ENCODE measurements around the gene GABBR2.

Gene GABBR2

GRCh38 chr9:98425079-98425478, 283.7 kb downstream of the GABBR2 start:
- H3K4me1 ChIP-seq (ENCODE audit: control insufficient read depth, low read length), result no peaks in the 10 kb centered on the region
- no peak for TF ChIP-seq EZH2phosphoT487 (IDR thresholded peaks at IDR 0.05; ENCODE audit: borderline replicate concordance, low read length)
- no peak for TF ChIP-seq CTCF (IDR thresholded peaks at IDR 0.05; ENCODE audit: low read depth, low read length, poor library complexity, severe bottlenecking)
- no peaks in the 10 kb centered on the region for H3K9me3 ChIP-seq (ENCODE audit: control insufficient read depth, insufficient read depth, low read length)
- H3F3A ChIP-seq (ENCODE audit: control insufficient read depth, insufficient read depth), result no peaks in the 10 kb centered on the region
- H3K36me3 ChIP-seq (ENCODE audit: control insufficient read depth, low read length), result no peaks in the 10 kb centered on the region
- no peaks in the 10 kb centered on the region for H3K9me2 ChIP-seq (replicated peaks; ENCODE audit: control insufficient read depth, low read length)
- H3K79me2 ChIP-seq (ENCODE audit: control insufficient read depth, low read length), result no peaks in the 10 kb centered on the region
- no peak overlapping the region for H3K4me3 ChIP-seq (ENCODE audit: low read length)
- H3K27ac ChIP-seq (ENCODE audit: low read depth, low read length), result no peak overlapping the region
- no peaks in the 10 kb centered on the region for H4K20me1 ChIP-seq (ENCODE audit: control insufficient read depth, insufficient read depth, low read depth, low read length)
- no peak overlapping the region for H3K4me2 ChIP-seq (ENCODE audit: low read length)
- no peaks in the 10 kb centered on the region for H3K27me3 ChIP-seq (ENCODE audit: control insufficient read depth, low read length)

GRCh38 chr9:98419260-98419603, 289.5 kb downstream of the GABBR2 start:
- Histone ChIP-seq H3F3A (ENCODE audit: control insufficient read depth, insufficient read depth) (no peaks in the 10 kb centered on the region), H3K79me2 (ENCODE audit: control insufficient read depth, low read length) (no peaks in the 10 kb centered on the region), H3K9me2 (replicated peaks; ENCODE audit: control insufficient read depth, low read length) (no peaks in the 10 kb centered on the region), H4K20me1 (ENCODE audit: control insufficient read depth, insufficient read depth, low read depth, low read length) (no peaks in the 10 kb centered on the region), H3K4me2 (ENCODE audit: low read length) (no peak overlapping the region), H3K36me3 (ENCODE audit: control insufficient read depth, low read length) (no peaks in the 10 kb centered on the region), H3K4me1 (ENCODE audit: control insufficient read depth, low read length) (no peaks in the 10 kb centered on the region), H3K27me3 (ENCODE audit: control insufficient read depth, low read length) (0 out of 2 replicates have a peak, but pooled peaks cover 2% of the 10 kb centered on the region), H3K27ac (ENCODE audit: low read depth, low read length) (no peak overlapping the region), H3K4me3 (ENCODE audit: low read length) (no peak overlapping the region), H3K9me3 (ENCODE audit: control insufficient read depth, insufficient read depth, low read length) (no peaks in the 10 kb centered on the region)
- TF ChIP-seq CTCF (IDR thresholded peaks at IDR 0.05; ENCODE audit: low read depth, low read length, poor library complexity, severe bottlenecking) (no peak), EZH2phosphoT487 (IDR thresholded peaks at IDR 0.05; ENCODE audit: borderline replicate concordance, low read length) (no peak)

- Histone ChIP-seq H3K4me1 (ENCODE audit: control insufficient read depth, low read length) (no peaks in the 10 kb centered on the region), H3F3A (ENCODE audit: control insufficient read depth, insufficient read depth) (no peaks in the 10 kb centered on the region), H3K4me2 (ENCODE audit: low read length) (no peak overlapping the region), H4K20me1 (ENCODE audit: control insufficient read depth, insufficient read depth, low read depth, low read length) (no peaks in the 10 kb centered on the region), H3K9me2 (replicated peaks; ENCODE audit: control insufficient read depth, low read length) (no peaks in the 10 kb centered on the region), H3K36me3 (ENCODE audit: control insufficient read depth, low read length) (no peaks in the 10 kb centered on the region), H3K79me2 (ENCODE audit: control insufficient read depth, low read length) (no peaks in the 10 kb centered on the region), H3K27ac (ENCODE audit: low read depth, low read length) (no peak overlapping the region), H3K27me3 (ENCODE audit: control insufficient read depth, low read length) (0 out of 2 replicates have a peak, but pooled peaks cover 2% of the 10 kb centered on the region), H3K4me3 (ENCODE audit: low read length) (no peak overlapping the region), H3K9me3 (ENCODE audit: control insufficient read depth, insufficient read depth, low read length) (no peaks in the 10 kb centered on the region)
- no peak for TF ChIP-seq EZH2phosphoT487 (IDR thresholded peaks at IDR 0.05; ENCODE audit: borderline replicate concordance, low read length)
- TF ChIP-seq CTCF (IDR thresholded peaks at IDR 0.05; ENCODE audit: low read depth, low read length, poor library complexity, severe bottlenecking), result no peak
Measured at GRCh38 chr9:98418578-98419259, 290.0 kb downstream of the GABBR2 start.
